PC-9 (cell line): Measurements from ENCODE around the gene ADGRL1. TPM values are rescaled to one million over a fixed set of nuclear protein-coding genes. Genes with fewer than 3 reads are reported as not detected.
"Not testable (repeated sequence)": the region's sequence is repeated elsewhere in the genome, so short reads cannot be mapped to it uniquely, and the experiment has no call there.

Experiments used
- BruUV-seq: library from RNA; stranded (reverse); fragments of 400-500 nt; replicated peaks from 2 replicates; lab custom pipeline; 2021; lab: Mats Ljungman, UMichigan
- CTCF ChIA-PET: fragments of 300-600 bp; sonication (Branson Sonifier 250); formaldehyde crosslinking; loops from one replicate; lab custom pipeline; 2022; ENCODE audit warnings: antibody characterized with exemption; lab: Charles Lee
- POLR2A ChIA-PET: fragments of 300-600 bp; sonication (Branson Sonifier 250); formaldehyde crosslinking; loops from one replicate; lab custom pipeline; 2022; ENCODE audit warnings: antibody characterized with exemption; ENCODE audit not compliant: unreplicated experiment; lab: Charles Lee
- DNase-seq, 2 experiments: peaks; one replicate each; pipeline versions ENCODE4 v3.0.0 to v3.0.0-alpha.2; 2015 to 2022; ENCODE audit warnings: mixed read lengths in 1 of 2
- H2AFZ ChIP-seq: fragments of 200-600 bp; sonication (generic); 2 replicates; pipeline ENCODE4 v1.8.1; 2017; ENCODE audit warnings: antibody characterized with exemption
- H3F3A ChIP-seq: fragments of 200-600 bp; sonication (generic); 2 replicates; pipeline ENCODE4 v1.8.1; 2017; ENCODE audit warnings: antibody characterized with exemption, mild to moderate bottlenecking, low read depth; ENCODE audit not compliant: insufficient read depth
- H3K27ac ChIP-seq: fragments of 200-600 bp; sonication (generic); 2 replicates; pipeline ENCODE4 v1.6.1; 2016; ENCODE audit warnings: mixed run types
- H3K27me3 ChIP-seq: fragments of 200-600 bp; sonication (generic); 2 replicates; pipeline ENCODE4 v1.6.1; 2016; ENCODE audit warnings: low read depth, mixed run types; ENCODE audit not compliant: insufficient read depth
- H3K36me3 ChIP-seq: fragments of 200-600 bp; sonication (generic); 2 replicates; pipeline ENCODE4 v1.6.1; 2016; ENCODE audit warnings: low read depth, mixed run types
- H3K4me1 ChIP-seq: fragments of 200-600 bp; sonication (generic); replicated peaks from 2 replicates; pipeline ENCODE4 v1.6.1; 2016; ENCODE audit warnings: mixed run types; ENCODE audit not compliant: insufficient read depth
- H3K4me2 ChIP-seq: fragments of 200-600 bp; sonication (generic); 2 replicates; pipeline ENCODE4 v1.6.1; 2017; ENCODE audit warnings: mixed run types
- H3K4me3 ChIP-seq: fragments of 200-600 bp; sonication (generic); 2 replicates; pipeline ENCODE4 v1.6.1; 2016; ENCODE audit warnings: mixed run types
- H3K79me2 ChIP-seq: fragments of 200-600 bp; sonication (generic); 2 replicates; pipeline ENCODE4 v1.6.1; 2017; ENCODE audit warnings: low read depth, mixed run types
- H3K9me2 ChIP-seq: fragments of 200-600 bp; sonication (generic); 2 replicates; pipeline ENCODE4 v1.8.1; 2017; ENCODE audit warnings: mild to moderate bottlenecking; ENCODE audit not compliant: insufficient read depth
- H3K9me3 ChIP-seq: fragments of 200-600 bp; sonication (generic); 2 replicates; pipeline ENCODE4 v1.8.1; 2016; ENCODE audit warnings: low read depth; ENCODE audit not compliant: insufficient read depth
- H4K20me1 ChIP-seq: fragments of 200-600 bp; sonication (generic); 2 replicates; pipeline ENCODE4 v1.8.1; 2017; ENCODE audit not compliant: insufficient read depth
- intact Hi-C: fragments of 100-400 bp; cut with micrococcal nuclease; formaldehyde crosslinking; loops from one replicate; pipeline ENCODE4 v1.10.0; 2022; ENCODE audit not compliant: unreplicated experiment
- total RNA-seq: library from RNA; stranded (reverse); gene quantifications from 2 replicates; pipeline ENCODE4 v1.2.3, GENCODE V29; 2021

The ADGRL1 gene
- total RNA-seq, 1 experiment from 2014 or later, result 31.5 TPM

DNA sequence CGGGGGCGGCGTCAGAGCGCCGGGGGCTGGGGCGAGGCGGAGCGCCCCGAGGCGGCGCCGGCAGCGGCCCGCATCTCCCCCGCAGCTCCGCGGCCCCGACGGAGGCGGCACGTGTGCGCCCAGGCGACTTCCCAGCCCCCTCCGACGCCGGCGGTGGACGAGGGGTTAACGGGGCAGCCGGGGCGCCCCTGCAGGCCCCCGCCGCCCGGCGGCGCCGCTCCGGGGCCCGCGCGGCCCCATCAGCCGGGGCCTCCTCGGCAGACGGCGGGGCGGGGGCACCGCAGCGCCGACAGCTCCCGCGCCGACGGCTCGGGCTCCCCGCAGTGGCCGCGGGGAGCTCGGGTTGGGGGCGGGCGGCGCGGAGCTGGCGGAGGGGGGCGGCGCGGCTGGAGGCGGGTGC lies 339 bp upstream of the ADGRL1 start:
- peaks cover 12% of the 10 kb centered on the region; the same call in 1 of the 2 replicates for H3F3A ChIP-seq
- POLR2A ChIA-PET, DNase-seq, BruUV-seq, H3K9me3 ChIP-seq, H3K27ac ChIP-seq, H4K20me1 ChIP-seq, CTCF ChIA-PET, H2AFZ ChIP-seq, H3K27me3 ChIP-seq, H3K9me2 ChIP-seq, H3K36me3 ChIP-seq, H3K4me1 ChIP-seq: not testable (repeated sequence)
- intact Hi-C loops, result loop anchor here (5.0 to 10.0 kb wide), 3 partner anchors 126 to 324 kb away; no protein-coding TSS in a partner anchor
- peaks cover 12% of the 10 kb centered on the region; the same call in 1 of the 2 replicates for H3K79me2 ChIP-seq
- peak overlapping the region; percentile 89 for H3K4me2 ChIP-seq
- peak overlapping the region; percentile 80; the same call in 1 of the 2 replicates for H3K4me3 ChIP-seq

DNA sequence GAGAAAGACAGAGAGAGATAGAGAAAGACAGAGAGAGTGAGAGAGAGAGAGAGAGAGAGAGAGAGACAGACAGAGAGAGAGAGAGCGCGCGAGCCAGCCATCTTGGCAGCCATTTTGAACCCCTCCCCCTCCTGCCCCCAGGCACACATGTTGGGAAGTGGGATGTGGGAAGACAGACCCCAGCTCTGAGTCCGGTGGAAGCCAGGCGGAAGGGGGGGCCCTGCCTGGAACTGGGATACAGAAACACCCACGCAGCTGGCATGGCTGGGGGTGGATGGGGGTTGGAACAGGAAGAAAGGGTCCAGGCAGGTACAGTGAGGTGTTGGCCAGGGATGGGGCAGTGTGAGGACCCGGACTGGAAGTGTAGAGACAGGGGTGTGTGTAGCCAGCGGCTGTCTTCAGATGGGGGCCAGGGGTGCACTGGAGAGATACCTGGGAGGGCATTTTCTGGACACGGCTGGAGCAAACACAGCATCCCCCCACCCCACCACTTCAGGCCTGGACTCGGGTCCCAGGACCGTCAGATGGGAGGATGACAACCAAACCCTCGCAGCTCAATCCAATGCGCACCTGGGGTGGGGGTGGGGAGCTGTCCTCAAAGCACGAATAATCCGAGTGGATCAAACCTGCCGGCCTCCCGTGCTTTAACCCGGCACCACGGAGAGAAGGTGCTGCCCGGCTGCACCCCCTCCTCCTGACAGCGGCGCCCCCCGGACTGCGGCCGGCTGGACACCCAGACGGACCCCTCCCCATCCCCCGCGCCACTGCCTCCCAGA lies 1.1 kb downstream of the ADGRL1 start:
- H3K4me2 ChIP-seq, result peak overlapping the region; percentile 89
- POLR2A ChIA-PET, H3K4me1 ChIP-seq, H3K27ac ChIP-seq, H3K36me3 ChIP-seq, H3K9me2 ChIP-seq, H3K27me3 ChIP-seq, H4K20me1 ChIP-seq, DNase-seq, BruUV-seq, H3K9me3 ChIP-seq, H2AFZ ChIP-seq, CTCF ChIA-PET: not testable (repeated sequence)
- peak overlapping the region; percentile 80 for H3K4me3 ChIP-seq
- peaks cover 12% of the 10 kb centered on the region; the same call in 1 of the 2 replicates for H3F3A ChIP-seq
- intact Hi-C loops, result loop anchor here (5.0 to 10.0 kb wide), 4 partner anchors 127 to 323 kb away; no protein-coding TSS in a partner anchor
- peaks cover 16% of the 10 kb centered on the region; the same call in 1 of the 2 replicates for H3K79me2 ChIP-seq

DNA sequence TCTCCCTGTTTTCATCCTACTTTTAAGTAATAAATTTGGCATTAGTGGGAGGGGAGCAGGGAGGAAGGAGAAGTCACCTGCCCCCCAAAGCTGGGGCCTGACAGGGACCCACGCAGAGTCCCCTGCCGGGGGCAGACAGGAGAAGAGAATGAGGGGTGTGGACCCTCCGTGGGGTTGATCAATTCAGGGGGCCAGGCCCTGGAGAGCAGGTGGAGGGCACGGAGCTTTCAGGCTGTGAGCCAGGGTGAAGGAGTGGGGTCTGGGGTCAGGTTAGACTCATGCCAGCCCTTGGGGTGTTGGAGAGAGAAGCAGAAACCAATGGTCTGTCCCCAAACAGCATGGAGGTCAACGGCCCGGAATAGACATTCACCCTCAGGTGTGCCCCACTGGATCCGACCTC lies 1.8 kb downstream of the ADGRL1 start:
- H3K4me3 ChIP-seq, H3K9me2 ChIP-seq, H3K9me3 ChIP-seq, CTCF ChIA-PET, H3K27ac ChIP-seq, POLR2A ChIA-PET, H3K36me3 ChIP-seq, DNase-seq, H2AFZ ChIP-seq, H3K4me1 ChIP-seq, H3K27me3 ChIP-seq: not testable (repeated sequence)
- TSS peak; percentile 41 for BruUV-seq
- Histone ChIP-seq H3F3A (peaks cover 12% of the 10 kb centered on the region; the same call in 1 of the 2 replicates), H3K4me2 (peak overlapping the region; percentile 89; the same call in 1 of the 2 replicates), H4K20me1 (peaks cover 10% of the 10 kb centered on the region), H3K79me2 (peaks cover 16% of the 10 kb centered on the region; the same call in 1 of the 2 replicates)
- intact Hi-C loops, result loop anchor here (5.0 to 10.0 kb wide), 2 partner anchors 143 to 201 kb away; no protein-coding TSS in a partner anchor

DNA sequence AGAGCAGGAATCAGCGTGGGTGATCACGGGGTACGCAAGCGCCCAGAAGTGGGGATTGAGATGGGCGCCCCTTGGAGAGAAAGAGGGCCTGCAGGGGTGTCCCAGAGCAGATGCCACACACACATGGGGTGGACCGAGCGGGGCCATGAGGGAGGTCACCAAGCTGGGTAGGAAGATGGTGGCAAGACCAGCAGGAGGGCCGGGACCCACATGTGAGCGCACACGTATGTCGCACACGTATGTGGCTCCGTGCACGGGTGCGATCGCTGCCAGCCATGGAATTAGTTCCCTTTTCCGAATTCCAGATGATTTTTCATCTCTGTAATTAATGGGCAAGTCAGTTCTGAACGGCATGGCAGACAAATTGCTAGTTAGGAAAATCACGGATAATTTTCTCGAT lies 2.2 kb downstream of the ADGRL1 start:
- H2AFZ ChIP-seq, H3K9me2 ChIP-seq, H3K9me3 ChIP-seq, DNase-seq, H3K4me3 ChIP-seq, H3K4me1 ChIP-seq, H3K4me2 ChIP-seq, H3K27ac ChIP-seq, H3K36me3 ChIP-seq, CTCF ChIA-PET, POLR2A ChIA-PET, H3K27me3 ChIP-seq, BruUV-seq: not testable (repeated sequence)
- H3F3A ChIP-seq, result peaks cover 12% of the 10 kb centered on the region; the same call in 1 of the 2 replicates
- H3K79me2 ChIP-seq, result peaks cover 16% of the 10 kb centered on the region; the same call in 1 of the 2 replicates
- intact Hi-C loops, result loop anchor here (5.0 to 10.0 kb wide), 2 partner anchors 144 to 201 kb away; no protein-coding TSS in a partner anchor
- H4K20me1 ChIP-seq, result peaks cover 10% of the 10 kb centered on the region
